Sigmoid colon (tissue), 4 donors: Measurements from ENCODE around the gene TUT4.

Experiments
- POLR2A ChIP-seq, 2 donors: fragments of 450-650 bp; IDR thresholded peaks; one replicate each; pipeline ENCODE4 v1.6.1; 2016; ENCODE audit warnings: antibody characterized with exemption in 2 of 2, mild to moderate bottlenecking in 2 of 2, moderate library complexity in 2 of 2
- POLR2AphosphoS5 ChIP-seq, 4 donors: sonication (generic); formaldehyde crosslinking; IDR thresholded peaks; one replicate each; pipeline ENCODE4 v1.6.1; 2017; ENCODE audit warnings: antibody characterized with exemption in 4 of 4
- TF ChIP-seq, protein P1 (sequence below), 4 experiments: fragments of 450-650 bp in 3 of 4; fragments of 200-600 bp in 1 of 4; IDR thresholded peaks; one replicate each; pipeline ENCODE4 v1.5.1; 2016 to 2019; ENCODE audit warnings: antibody characterized with exemption in 4 of 4, mild to moderate bottlenecking in 3 of 4, moderate library complexity in 2 of 4

DNA sequence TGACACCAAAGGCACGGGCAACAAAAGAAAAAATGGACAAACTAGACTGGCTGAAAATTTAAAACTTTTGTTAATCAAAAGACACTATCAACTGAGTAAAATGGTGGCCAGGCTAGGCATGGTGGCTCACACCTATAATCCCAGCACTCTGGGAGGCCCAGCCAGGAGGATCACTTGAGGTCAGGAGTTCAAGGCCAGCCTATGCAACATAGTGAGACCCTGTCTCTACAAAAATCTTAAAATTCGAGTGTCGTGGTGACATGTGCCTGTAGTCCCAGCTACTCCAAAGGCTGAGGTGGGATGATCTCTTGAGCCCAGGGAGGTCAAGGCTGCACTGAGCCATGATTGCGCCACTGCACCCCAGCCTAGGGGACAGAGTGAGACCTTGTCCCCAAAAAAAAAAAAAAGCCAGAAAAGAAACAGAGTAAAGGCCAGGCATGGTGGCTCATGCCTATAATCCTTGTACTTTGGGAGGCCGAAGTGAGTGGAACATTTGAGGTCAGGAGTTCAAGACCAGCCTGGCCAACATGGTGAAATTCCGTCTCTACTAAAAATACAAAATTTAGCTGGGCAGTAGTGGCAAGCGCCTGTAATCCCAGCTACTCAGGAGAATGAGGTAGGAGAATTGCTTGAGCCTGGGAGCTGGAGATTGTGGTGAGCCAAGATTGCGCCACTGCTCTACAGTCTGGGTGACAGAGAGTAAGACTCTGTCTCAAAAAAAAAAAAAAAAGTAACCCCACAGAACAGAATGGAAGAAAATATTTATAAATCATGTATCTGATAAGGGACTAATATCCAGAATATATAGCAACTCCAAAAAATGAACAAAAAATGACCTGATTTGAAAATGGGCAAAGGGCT is 8.0 kb downstream of the TUT4 start:
- TF ChIP-seq, protein P1, sequence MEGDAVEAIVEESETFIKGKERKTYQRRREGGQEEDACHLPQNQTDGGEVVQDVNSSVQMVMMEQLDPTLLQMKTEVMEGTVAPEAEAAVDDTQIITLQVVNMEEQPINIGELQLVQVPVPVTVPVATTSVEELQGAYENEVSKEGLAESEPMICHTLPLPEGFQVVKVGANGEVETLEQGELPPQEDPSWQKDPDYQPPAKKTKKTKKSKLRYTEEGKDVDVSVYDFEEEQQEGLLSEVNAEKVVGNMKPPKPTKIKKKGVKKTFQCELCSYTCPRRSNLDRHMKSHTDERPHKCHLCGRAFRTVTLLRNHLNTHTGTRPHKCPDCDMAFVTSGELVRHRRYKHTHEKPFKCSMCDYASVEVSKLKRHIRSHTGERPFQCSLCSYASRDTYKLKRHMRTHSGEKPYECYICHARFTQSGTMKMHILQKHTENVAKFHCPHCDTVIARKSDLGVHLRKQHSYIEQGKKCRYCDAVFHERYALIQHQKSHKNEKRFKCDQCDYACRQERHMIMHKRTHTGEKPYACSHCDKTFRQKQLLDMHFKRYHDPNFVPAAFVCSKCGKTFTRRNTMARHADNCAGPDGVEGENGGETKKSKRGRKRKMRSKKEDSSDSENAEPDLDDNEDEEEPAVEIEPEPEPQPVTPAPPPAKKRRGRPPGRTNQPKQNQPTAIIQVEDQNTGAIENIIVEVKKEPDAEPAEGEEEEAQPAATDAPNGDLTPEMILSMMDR (IDR thresholded peaks at IDR 0.05), result no peak
- TF ChIP-seq POLR2AphosphoS5 (IDR thresholded peaks at IDR 0.05) (no peak), POLR2A (IDR thresholded peaks at IDR 0.05) (no peak)
